SK-MEL-5 (cell line): ENCODE results near the gene ENTPD8. TPM values are rescaled to one million over a fixed set of nuclear protein-coding genes. Genes with fewer than 3 reads are reported as not detected.

Source experiments
- DNase-seq: peaks from one replicate; pipeline ENCODE4 v3.0.0-alpha.2; 2016; ENCODE audit warnings: low read depth, low spot score
- in situ Hi-C: cut with HindIII; loops from 2 replicates; pipeline ENCODE4 v1.10.0; 2016; ENCODE audit warnings: low sequenced_read_pairs, high pct_unique_total_duplicates, low pct_unique_long_range_greater_than_20kb
- total RNA-seq: library from RNA; depleted of rRNA; stranded (reverse); fragments of >200 nt; shearing (Covaris generic); gene quantifications from 2 replicates; pipeline ENCODE4 v1.2.3, GENCODE V29; 2014

Gene ENTPD8
- total RNA-seq, 1 experiment from 2014 or later, result not detected

GRCh38 chr9:137461316-137461662, 20.1 kb upstream of the ENTPD8 start:
- in situ Hi-C loops, result no loop called here

GRCh38 chr9:137460363-137461315, 19.5 kb upstream of the ENTPD8 start:
- in situ Hi-C loops, result no loop called here
- DNase-seq, result no peak

More at GRCh38 chr9:137461316-137461662, 20.1 kb upstream of the ENTPD8 start:
- DNase-seq, result no peak

- in situ Hi-C loops, result no loop called here
- DNase-seq, result no peak
Observed at GRCh38 chr9:137459601-137460362, 18.6 kb upstream of the ENTPD8 start.

- DNase-seq, result peak; percentile 90
- in situ Hi-C loops, result no loop called here
Observed at GRCh38 chr9:137459152-137459600, 18.0 kb upstream of the ENTPD8 start, which contains the start of gene NSMF. NSMF (minus strand) TSS chr9:137459334; CDS start chr9:137459102, 232 bp downstream.

GRCh38 chr9:137458194-137459151, 17.3 kb upstream of the ENTPD8 start:
- no peak for DNase-seq
- in situ Hi-C loops, result no loop called here

GRCh38 chr9:137457406-137458193, 16.4 kb upstream of the ENTPD8 start:
- in situ Hi-C loops, result no loop called here
- DNase-seq, result no peak

GRCh38 chr9:137456864-137457405, 15.8 kb upstream of the ENTPD8 start:
- DNase-seq, result no peak
- in situ Hi-C loops, result no loop called here

- DNase-seq, result no peak
Observed at GRCh38 chr9:137456061-137456863, 15.1 kb upstream of the ENTPD8 start.

GRCh38 chr9:137455359-137455991, 14.3 kb upstream of the ENTPD8 start:
- DNase-seq, result no peak
- in situ Hi-C loops, result no loop called here

More at GRCh38 chr9:137456061-137456863, 15.1 kb upstream of the ENTPD8 start:
- in situ Hi-C loops, result no loop called here

GRCh38 chr9:137454597-137455358, 13.6 kb upstream of the ENTPD8 start:
- in situ Hi-C loops, result no loop called here
- no peak for DNase-seq

GRCh38 chr9:137454145-137454596, 13.0 kb upstream of the ENTPD8 start:
- DNase-seq, result no peak
- in situ Hi-C loops, result no loop called here

GRCh38 chr9:137453643-137454081, 12.5 kb upstream of the ENTPD8 start:
- in situ Hi-C loops, result no loop called here
- DNase-seq, result peak; percentile 55

GRCh38 chr9:137452761-137453642, 11.8 kb upstream of the ENTPD8 start:
- in situ Hi-C loops, result no loop called here
- no peak for DNase-seq
